Measurements from ENCODE around the gene TRAPPC12. TPM values are rescaled to one million over a fixed set of nuclear protein-coding genes. Genes with fewer than 3 reads are reported as not detected.

Gene TRAPPC12
- total RNA-seq, 1 experiment from 2014 or later = 72.8 TPM

- ATAC-seq (peak; percentile 21; the same call in 1 of the 2 replicates), DNase-seq (ENCODE audit: low spot score) (no peak)
- Mint-ChIP-seq H3K27me3 (ENCODE audit: low read depth) (no peaks in the 10 kb centered on the region; the same call in 1 of the 2 replicates), H3K9me3 (no peaks in the 10 kb centered on the region), H3K4me1 (peaks cover 23% of the 10 kb centered on the region), H3K4me3 (no peak overlapping the region), H3K27ac (no peak overlapping the region), H3K36me3 (peaks cover 17% of the 10 kb centered on the region)
- ChIA-PET CTCF (interaction anchor here (1.3 kb wide), 1 partner anchor 23 kb away, joined by 4 read pairs; no protein-coding TSS in a partner anchor), POLR2A (no interaction called here)
- TF ChIP-seq NFE2L1 (CRISPR knock-in tag; IDR thresholded peaks at IDR 0.05) (no peak), GABPB1 (CRISPR knock-in tag; IDR thresholded peaks at IDR 0.05) (peak; percentile 58)
Observed at GRCh38 chr2:3465844-3466481, 86.5 kb downstream of the TRAPPC12 start.

DNA sequence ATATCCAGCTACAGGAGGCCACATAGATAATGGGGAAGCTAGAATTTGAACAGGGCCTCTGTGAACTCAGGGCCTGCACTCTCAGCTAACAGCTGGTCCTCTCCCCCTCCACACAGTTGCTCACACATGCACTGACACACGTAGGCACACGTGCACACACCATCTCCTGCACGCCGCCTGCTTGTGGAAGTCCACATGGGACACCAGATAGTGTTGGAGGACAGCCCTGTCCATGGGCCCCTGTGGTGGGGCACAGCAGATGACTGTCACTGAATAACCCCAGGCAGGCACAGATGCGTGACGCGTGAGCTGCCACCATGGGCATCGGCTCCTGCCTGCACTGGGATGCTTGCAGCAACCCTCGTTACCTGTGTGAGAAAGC is 87.0 kb downstream of the TRAPPC12 start:
- Mint-ChIP-seq H3K4me1 (peaks cover 18% of the 10 kb centered on the region), H3K36me3 (peaks cover 17% of the 10 kb centered on the region), H3K9me3 (no peaks in the 10 kb centered on the region), H3K27ac (no peak overlapping the region), H3K27me3 (ENCODE audit: low read depth) (no peaks in the 10 kb centered on the region; the same call in 1 of the 2 replicates), H3K4me3 (no peak overlapping the region)
- ChIA-PET POLR2A (no interaction called here), CTCF (interaction anchor here (1.3 kb wide), 1 partner anchor 23 kb away, joined by 4 read pairs; no protein-coding TSS in a partner anchor)
- ATAC-seq (no peak), DNase-seq (ENCODE audit: low spot score) (no peak)
- no peak for TF ChIP-seq ERG (CRISPR knock-in tag; IDR thresholded peaks at IDR 0.05)
- TF ChIP-seq NR3C1 (CRISPR knock-in tag; conservative IDR thresholded peaks at IDR 0.05; ENCODE audit: low read depth) = no peak
- no peak for TF ChIP-seq GABPB1 (CRISPR knock-in tag; IDR thresholded peaks at IDR 0.05)
- TF ChIP-seq ZNF219 (CRISPR knock-in tag; IDR thresholded peaks at IDR 0.05; ENCODE audit: borderline replicate concordance) = no peak
- TF ChIP-seq TCF7 (CRISPR knock-in tag; IDR thresholded peaks at IDR 0.05; ENCODE audit: low read depth) = no peak
- TF ChIP-seq ETV6 (CRISPR knock-in tag; IDR thresholded peaks at IDR 0.05) = no peak
- TF ChIP-seq ZNF138 (CRISPR knock-in tag; conservative IDR thresholded peaks at IDR 0.05) = no peak
- TF ChIP-seq, protein P1, sequence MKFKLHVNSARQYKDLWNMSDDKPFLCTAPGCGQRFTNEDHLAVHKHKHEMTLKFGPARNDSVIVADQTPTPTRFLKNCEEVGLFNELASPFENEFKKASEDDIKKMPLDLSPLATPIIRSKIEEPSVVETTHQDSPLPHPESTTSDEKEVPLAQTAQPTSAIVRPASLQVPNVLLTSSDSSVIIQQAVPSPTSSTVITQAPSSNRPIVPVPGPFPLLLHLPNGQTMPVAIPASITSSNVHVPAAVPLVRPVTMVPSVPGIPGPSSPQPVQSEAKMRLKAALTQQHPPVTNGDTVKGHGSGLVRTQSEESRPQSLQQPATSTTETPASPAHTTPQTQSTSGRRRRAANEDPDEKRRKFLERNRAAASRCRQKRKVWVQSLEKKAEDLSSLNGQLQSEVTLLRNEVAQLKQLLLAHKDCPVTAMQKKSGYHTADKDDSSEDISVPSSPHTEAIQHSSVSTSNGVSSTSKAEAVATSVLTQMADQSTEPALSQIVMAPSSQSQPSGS (CRISPR knock-in tag; IDR thresholded peaks at IDR 0.05; ENCODE audit: borderline replicate concordance, low read depth) = no peak
- no peak for TF ChIP-seq ZNF317 (CRISPR knock-in tag; IDR thresholded peaks at IDR 0.05; ENCODE audit: borderline replicate concordance, low read depth)
- TF ChIP-seq, protein P2, sequence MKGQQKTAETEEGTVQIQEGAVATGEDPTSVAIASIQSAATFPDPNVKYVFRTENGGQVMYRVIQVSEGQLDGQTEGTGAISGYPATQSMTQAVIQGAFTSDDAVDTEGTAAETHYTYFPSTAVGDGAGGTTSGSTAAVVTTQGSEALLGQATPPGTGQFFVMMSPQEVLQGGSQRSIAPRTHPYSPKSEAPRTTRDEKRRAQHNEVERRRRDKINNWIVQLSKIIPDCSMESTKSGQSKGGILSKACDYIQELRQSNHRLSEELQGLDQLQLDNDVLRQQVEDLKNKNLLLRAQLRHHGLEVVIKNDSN (CRISPR knock-in tag; IDR thresholded peaks at IDR 0.05) = no peak
- TF ChIP-seq MYBL2 (CRISPR knock-in tag; IDR thresholded peaks at IDR 0.05) = no peak
- TF ChIP-seq FOXP1 (CRISPR knock-in tag; IDR thresholded peaks at IDR 0.05; ENCODE audit: borderline replicate concordance) = no peak
- TF ChIP-seq ZNF263 (CRISPR knock-in tag; IDR thresholded peaks at IDR 0.05; ENCODE audit: low read depth) = no peak
- no peak for TF ChIP-seq ELF4 (CRISPR knock-in tag; IDR thresholded peaks at IDR 0.05; ENCODE audit: low read depth)
- no peak for TF ChIP-seq HMGXB4 (CRISPR knock-in tag; IDR thresholded peaks at IDR 0.05)
- no peak for TF ChIP-seq SOX15 (CRISPR knock-in tag; IDR thresholded peaks at IDR 0.05)

DNA sequence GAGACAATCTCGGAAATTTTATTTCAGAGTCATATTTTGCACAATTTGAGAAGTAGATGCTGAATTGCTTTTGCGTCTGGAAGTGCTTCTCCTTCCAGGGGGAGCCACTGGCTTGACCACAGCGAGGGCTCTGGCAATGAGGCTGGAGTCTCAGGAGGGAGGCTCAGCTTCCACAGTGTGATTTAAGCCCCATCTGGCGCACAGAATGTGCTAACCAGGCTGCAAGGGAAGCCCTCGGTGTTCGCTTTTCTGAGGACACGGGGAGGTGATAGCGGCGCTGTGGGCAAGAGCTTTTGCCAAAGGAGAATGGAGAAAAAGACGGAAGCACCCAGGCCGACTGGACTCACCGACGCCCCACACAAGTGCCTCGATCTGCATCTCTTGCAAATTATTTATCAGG is 87.5 kb downstream of the TRAPPC12 start:
- H3K4me1 Mint-ChIP-seq = peaks cover 15% of the 10 kb centered on the region
- H3K36me3 Mint-ChIP-seq = peaks cover 17% of the 10 kb centered on the region
- ChIA-PET CTCF (interaction anchor here (1.3 kb wide), 1 partner anchor 24 kb away, joined by 4 read pairs; no protein-coding TSS in a partner anchor), POLR2A (no interaction called here)
- no peak for DNase-seq (ENCODE audit: low spot score)
- H3K27ac Mint-ChIP-seq = no peak overlapping the region
- ATAC-seq = no peak
- H3K9me3 Mint-ChIP-seq = no peaks in the 10 kb centered on the region
- no peaks in the 10 kb centered on the region; the same call in 1 of the 2 replicates for H3K27me3 Mint-ChIP-seq (ENCODE audit: low read depth)
- no peak overlapping the region for H3K4me3 Mint-ChIP-seq
- TF ChIP-seq NR2C2 (CRISPR knock-in tag; IDR thresholded peaks at IDR 0.05) = no peak
- no peak for TF ChIP-seq TP53 (CRISPR knock-in tag; IDR thresholded peaks at IDR 0.05)
- TF ChIP-seq, protein P3, sequence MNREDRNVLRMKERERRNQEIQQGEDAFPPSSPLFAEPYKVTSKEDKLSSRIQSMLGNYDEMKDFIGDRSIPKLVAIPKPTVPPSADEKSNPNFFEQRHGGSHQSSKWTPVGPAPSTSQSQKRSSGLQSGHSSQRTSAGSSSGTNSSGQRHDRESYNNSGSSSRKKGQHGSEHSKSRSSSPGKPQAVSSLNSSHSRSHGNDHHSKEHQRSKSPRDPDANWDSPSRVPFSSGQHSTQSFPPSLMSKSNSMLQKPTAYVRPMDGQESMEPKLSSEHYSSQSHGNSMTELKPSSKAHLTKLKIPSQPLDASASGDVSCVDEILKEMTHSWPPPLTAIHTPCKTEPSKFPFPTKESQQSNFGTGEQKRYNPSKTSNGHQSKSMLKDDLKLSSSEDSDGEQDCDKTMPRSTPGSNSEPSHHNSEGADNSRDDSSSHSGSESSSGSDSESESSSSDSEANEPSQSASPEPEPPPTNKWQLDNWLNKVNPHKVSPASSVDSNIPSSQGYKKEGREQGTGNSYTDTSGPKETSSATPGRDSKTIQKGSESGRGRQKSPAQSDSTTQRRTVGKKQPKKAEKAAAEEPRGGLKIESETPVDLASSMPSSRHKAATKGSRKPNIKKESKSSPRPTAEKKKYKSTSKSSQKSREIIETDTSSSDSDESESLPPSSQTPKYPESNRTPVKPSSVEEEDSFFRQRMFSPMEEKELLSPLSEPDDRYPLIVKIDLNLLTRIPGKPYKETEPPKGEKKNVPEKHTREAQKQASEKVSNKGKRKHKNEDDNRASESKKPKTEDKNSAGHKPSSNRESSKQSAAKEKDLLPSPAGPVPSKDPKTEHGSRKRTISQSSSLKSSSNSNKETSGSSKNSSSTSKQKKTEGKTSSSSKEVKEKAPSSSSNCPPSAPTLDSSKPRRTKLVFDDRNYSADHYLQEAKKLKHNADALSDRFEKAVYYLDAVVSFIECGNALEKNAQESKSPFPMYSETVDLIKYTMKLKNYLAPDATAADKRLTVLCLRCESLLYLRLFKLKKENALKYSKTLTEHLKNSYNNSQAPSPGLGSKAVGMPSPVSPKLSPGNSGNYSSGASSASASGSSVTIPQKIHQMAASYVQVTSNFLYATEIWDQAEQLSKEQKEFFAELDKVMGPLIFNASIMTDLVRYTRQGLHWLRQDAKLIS (CRISPR knock-in tag; IDR thresholded peaks at IDR 0.05; ENCODE audit: borderline replicate concordance) = no peak
- TF ChIP-seq ZNF121 (CRISPR knock-in tag; IDR thresholded peaks at IDR 0.05) = no peak
- TF ChIP-seq, protein P4, sequence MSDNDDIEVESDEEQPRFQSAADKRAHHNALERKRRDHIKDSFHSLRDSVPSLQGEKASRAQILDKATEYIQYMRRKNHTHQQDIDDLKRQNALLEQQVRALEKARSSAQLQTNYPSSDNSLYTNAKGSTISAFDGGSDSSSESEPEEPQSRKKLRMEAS (CRISPR knock-in tag; IDR thresholded peaks at IDR 0.05) = no peak
- no peak for TF ChIP-seq NFE2L1 (CRISPR knock-in tag; IDR thresholded peaks at IDR 0.05)
- no peak for TF ChIP-seq ZNF219 (CRISPR knock-in tag; IDR thresholded peaks at IDR 0.05; ENCODE audit: borderline replicate concordance)
